GM11168 (cell line): Measurements from ENCODE around the gene OR6C1.
"Not testable (repeated sequence)": the region's sequence is repeated elsewhere in the genome, so short reads cannot be mapped to it uniquely, and the experiment has no call there.

ENCODE experiments used
- in situ Hi-C: fragments of 300-500 bp; cut with MboI; formaldehyde crosslinking; loops from one replicate; pipeline ENCODE4 v1.12.0; 2022; ENCODE audit warnings: low sequenced_read_pairs; ENCODE audit not compliant: unreplicated experiment

Gene OR6C1

GRCh38 chr12:55314043-55314442 lies at the start of gene OR6C1:
Gene OR6C1, plus strand, starts transcription at chr12:55314343. Its CDS starts 6,257 bp downstream, at chr12:55320600.
- in situ Hi-C loops: no loop called here

DNA sequence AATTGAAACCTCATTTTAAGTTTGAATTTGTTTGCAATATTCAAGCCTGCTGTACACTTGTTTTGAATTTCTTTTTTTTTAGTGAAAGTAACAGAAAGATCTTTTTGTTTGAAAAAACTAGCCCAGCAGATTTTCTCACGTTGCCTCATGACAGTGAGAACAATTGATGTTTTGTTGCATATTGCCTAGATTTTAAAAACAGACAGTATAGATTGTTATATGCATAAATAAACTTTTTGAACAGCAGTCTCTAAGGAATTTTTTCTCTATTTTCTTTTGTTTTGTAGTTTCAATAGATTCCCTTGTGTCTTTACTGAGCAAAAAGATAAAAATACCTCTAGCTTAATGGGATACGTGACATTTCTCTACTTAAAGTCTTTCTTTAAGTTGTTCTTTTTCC lies 33.2 kb upstream of the OR6C1 start:
- in situ Hi-C loops: no loop called here

GRCh38 chr12:55289999-55290398 lies 24.1 kb upstream of the OR6C1 start:
- in situ Hi-C loops: no loop called here

DNA sequence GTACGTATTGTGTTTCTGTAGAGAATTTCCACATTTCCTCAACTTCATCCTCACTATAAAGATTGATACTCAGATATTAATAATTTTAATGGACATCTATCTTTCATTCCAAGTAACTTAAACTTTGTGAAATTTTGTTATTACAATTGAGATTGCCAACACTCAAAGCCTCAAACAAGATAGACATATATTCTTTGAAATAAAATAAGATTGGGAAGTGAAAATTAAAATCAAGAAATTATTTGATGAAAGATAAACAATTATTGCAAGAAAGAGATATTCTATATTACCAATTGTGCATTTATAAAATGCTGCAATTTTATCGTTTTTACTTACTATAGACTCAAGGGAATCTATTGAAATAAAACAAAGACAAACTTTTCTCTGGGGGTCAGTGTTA lies 17.7 kb upstream of the OR6C1 start, which contains the start of gene OR6C6:
TSS of gene OR6C6 (minus strand) at position 101 of the 400 bp plus-strand sequence. CDS start 1,337 bp downstream, outside the sequence.
- in situ Hi-C loops: no loop called here

DNA sequence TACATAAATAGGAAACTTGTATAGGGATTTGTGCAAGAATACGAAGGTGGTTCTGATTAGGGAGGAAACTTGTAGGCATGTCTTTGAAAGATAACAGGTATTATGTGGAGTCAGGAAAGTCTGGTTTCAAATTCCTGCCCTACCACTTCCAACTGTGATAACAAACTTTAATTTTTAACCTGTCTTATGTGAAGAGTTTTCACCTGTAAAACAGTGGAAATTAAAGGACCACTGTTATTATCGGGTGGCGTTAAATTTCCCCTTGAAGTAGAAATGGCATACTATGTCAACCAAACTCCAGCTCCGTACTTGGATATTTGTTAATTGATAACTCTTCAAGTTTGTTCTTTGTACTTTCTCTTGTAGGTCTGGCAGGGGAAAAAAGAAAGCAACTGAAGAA lies 6.1 kb downstream of the OR6C1 start:
- in situ Hi-C loops: no loop called here

GRCh38 chr12:55325801-55326200 lies 11.7 kb downstream of the OR6C1 start:
- in situ Hi-C loops: not testable (repeated sequence)

DNA sequence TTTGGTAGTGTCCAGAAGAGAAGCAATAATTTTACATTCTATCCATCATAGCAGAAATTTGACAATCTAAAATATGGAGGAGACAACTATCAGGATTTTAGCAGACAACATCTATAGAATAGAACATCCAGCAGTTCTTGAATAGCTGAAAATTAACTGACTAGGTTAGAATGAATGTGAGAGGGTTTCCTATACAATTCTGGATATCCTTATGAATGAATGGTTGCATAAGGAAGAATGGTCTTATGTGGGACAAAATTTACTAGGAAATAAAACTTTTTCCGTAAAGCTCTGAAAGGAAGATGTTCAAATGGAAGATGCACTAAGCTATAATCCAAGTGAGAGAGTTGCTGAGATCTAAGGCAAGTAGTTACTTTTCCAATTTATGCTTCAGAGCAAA lies 16.3 kb downstream of the OR6C1 start, which contains the start of gene OR6C3:
TSS of gene OR6C3 (plus strand) at position 301 of the 400 bp plus-strand sequence. CDS start 955 bp downstream, outside the sequence.
- in situ Hi-C loops: no loop called here

GRCh38 chr12:55336002-55336401 lies 21.9 kb downstream of the OR6C1 start:
- in situ Hi-C loops: no loop called here

DNA sequence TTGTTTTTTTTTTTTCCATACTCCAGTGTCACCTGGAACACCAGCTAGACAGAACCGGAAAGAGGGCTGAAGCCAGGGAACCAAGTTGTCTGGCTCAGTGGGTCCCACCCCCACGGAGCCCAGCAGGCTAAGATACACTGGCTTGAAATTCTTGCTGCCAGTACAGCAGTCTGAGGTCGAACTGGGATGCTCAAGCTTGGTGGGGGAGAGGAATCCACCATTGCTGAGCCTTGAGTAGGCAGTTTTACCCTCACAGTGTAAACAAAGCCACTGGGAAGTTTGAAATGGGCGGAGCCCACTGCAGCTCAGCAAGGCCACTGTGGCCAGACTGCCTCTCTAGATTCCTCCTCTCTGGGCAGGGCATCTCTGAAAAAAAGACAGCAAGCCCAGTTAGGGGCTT lies 41.2 kb downstream of the OR6C1 start:
- in situ Hi-C loops: not testable (repeated sequence)

DNA sequence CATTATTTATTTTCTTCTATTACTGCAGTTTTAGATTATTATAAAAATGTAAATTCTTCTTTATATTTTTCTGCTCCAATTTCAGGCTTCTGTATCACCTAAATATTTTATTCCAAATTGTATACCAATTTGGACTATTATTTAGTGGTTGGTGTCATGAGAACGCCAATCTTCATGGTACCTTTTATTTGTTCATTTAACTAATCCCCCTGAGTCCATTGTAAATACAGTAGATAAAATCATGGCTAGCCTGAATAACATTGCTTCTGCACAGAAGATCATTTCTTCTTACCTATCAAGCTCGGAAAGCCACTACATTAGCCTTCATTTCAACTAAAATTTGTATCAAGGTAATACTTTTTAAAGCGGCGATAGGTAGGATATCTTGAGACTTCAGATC lies 48.5 kb downstream of the OR6C1 start, which contains the start of gene OR6C75:
TSS of gene OR6C75 (plus strand) at position 301 of the 400 bp plus-strand sequence. CDS start 2,136 bp downstream, outside the sequence.
- in situ Hi-C loops: no loop called here

GRCh38 chr12:55365086-55365485 lies 50.9 kb downstream of the OR6C1 start:
- in situ Hi-C loops: no loop called here
